GM19395 (cell line): Measurements from ENCODE around the gene LMF2.

Source experiments
- ATAC-seq: cut with Tn5 transposase; IDR thresholded peaks from one replicate; pipeline ENCODE4 v1.9.1; 2021; ENCODE audit warnings: mild to moderate bottlenecking, moderate library complexity; ENCODE audit not compliant: unreplicated experiment

The LMF2 gene

GRCh38 chr22:50467341-50467740, 40.2 kb downstream of the LMF2 start:
- ATAC-seq: no peak

GRCh38 chr22:50465066-50465930, 42.2 kb downstream of the LMF2 start:
- ATAC-seq: no peak

- ATAC-seq: no peak
Observed at GRCh38 chr22:50464451-50464850, 43.1 kb downstream of the LMF2 start.

GRCh38 chr22:50463188-50463900, 44.2 kb downstream of the LMF2 start:
- no peak for ATAC-seq

GRCh38 chr22:50461979-50462540, 45.4 kb downstream of the LMF2 start:
- ATAC-seq: no peak

GRCh38 chr22:50461536-50461935, 46.0 kb downstream of the LMF2 start:
- ATAC-seq: no peak

- ATAC-seq: no peak
Observed at GRCh38 chr22:50460938-50461337, 46.6 kb downstream of the LMF2 start.

GRCh38 chr22:50459496-50460140, 47.9 kb downstream of the LMF2 start:
- ATAC-seq: no peak

- ATAC-seq: no peak
Observed at GRCh38 chr22:50459016-50459415, 48.5 kb downstream of the LMF2 start.

- ATAC-seq: no peak
Observed at GRCh38 chr22:50456466-50457234, 50.9 kb downstream of the LMF2 start.

- ATAC-seq: no peak
Observed at GRCh38 chr22:50456026-50456425, 51.5 kb downstream of the LMF2 start.

GRCh38 chr22:50455201-50455600, 52.3 kb downstream of the LMF2 start:
- ATAC-seq: no peak

GRCh38 chr22:50454556-50455075, 52.9 kb downstream of the LMF2 start:
- ATAC-seq: no peak
